CD4-positive, alpha-beta T cell (primary cell): ENCODE measurements around the gene TYROBP. TPM values are rescaled to one million over a fixed set of nuclear protein-coding genes. Genes with fewer than 3 reads are reported as not detected.

Source experiments
- ATAC-seq: fragments of 200-7000 bp; cut with Tn5 transposase; one replicate; pipeline ENCODE4 v1.10.0; 2022; ENCODE audit warnings: mild to moderate bottlenecking; ENCODE audit not compliant: poor library complexity
- CTCF ChIA-PET: fragments of 350-600 bp; sonication (Branson Sonifier 250); formaldehyde crosslinking; loops from one replicate; lab custom pipeline; 2021; ENCODE audit warnings: antibody characterized with exemption, inconsistent platforms; lab: Charles Lee
- POLR2A ChIA-PET: fragments of 350-600 bp; sonication (Branson Sonifier 250); formaldehyde crosslinking; loops from one replicate; lab custom pipeline; 2021; ENCODE audit warnings: antibody characterized with exemption, inconsistent platforms; lab: Charles Lee
- DNase-seq, 14 experiments: peaks; one replicate each; pipeline ENCODE4 v3.0.0-alpha.2; 2013 to 2020; ENCODE audit warnings: mixed read lengths in 2 of 14
- H3K27ac ChIP-seq, 2 donors: one replicate each; pipeline versions ENCODE4 v1.5.1 to v1.7.0; 2013; ENCODE audit warnings: low read length in 2 of 2, low read depth in 1 of 2, mild to moderate bottlenecking in 1 of 2
- H3K27me3 ChIP-seq, 2 experiments: 1 replicate in 1 of 2; 2 replicates in 1 of 2; pipeline versions ENCODE4 v1.6.1 to v1.7.0; 2013; ENCODE audit warnings: low read length in 2 of 2, control low read depth in 1 of 2, mild to moderate bottlenecking in 1 of 2, moderate library complexity in 1 of 2; ENCODE audit not compliant: insufficient read depth in 2 of 2, control insufficient read depth in 1 of 2
- H3K36me3 ChIP-seq: one replicate; pipeline ENCODE4 v1.6.1; 2013; ENCODE audit warnings: low read length, control low read depth; ENCODE audit not compliant: insufficient read depth
- H3K4me1 ChIP-seq: one replicate; pipeline ENCODE4 v1.6.1; 2013; ENCODE audit warnings: low read length, control low read depth; ENCODE audit not compliant: insufficient read depth
- H3K4me3 ChIP-seq: one replicate; pipeline ENCODE4 v1.5.1; 2013; ENCODE audit warnings: mild to moderate bottlenecking, low read length, moderate library complexity
- H3K9me3 ChIP-seq, 2 experiments: 1 replicate in 1 of 2; 2 replicates in 1 of 2; pipeline versions ENCODE4 v1.6.1 to v1.7.0; 2013; ENCODE audit warnings: low read length in 2 of 2, mild to moderate bottlenecking in 2 of 2, control low read depth in 1 of 2, moderate library complexity in 1 of 2; ENCODE audit not compliant: control insufficient read depth in 1 of 2, insufficient read depth in 1 of 2
- H3K27ac Mint-ChIP-seq: one replicate; pipeline ENCODE4 v1.8.0; 2020; ENCODE audit warnings: mixed read lengths
- H3K27me3 Mint-ChIP-seq: one replicate; pipeline ENCODE4 v1.8.0; 2021; ENCODE audit warnings: mixed read lengths
- H3K36me3 Mint-ChIP-seq: one replicate; pipeline ENCODE4 v1.8.0; 2021; ENCODE audit warnings: low read depth, mixed read lengths
- H3K4me1 Mint-ChIP-seq: one replicate; pipeline ENCODE4 v1.8.0; 2021; ENCODE audit warnings: low read depth, mixed read lengths
- H3K4me3 Mint-ChIP-seq: one replicate; pipeline ENCODE4 v1.8.0; 2020; ENCODE audit warnings: mild to moderate bottlenecking, mixed read lengths
- H3K9me3 Mint-ChIP-seq: one replicate; pipeline ENCODE4 v1.8.0; 2020; ENCODE audit warnings: mixed read lengths
- intact Hi-C, 2 experiments: fragments of 100-400 bp; cut with DNase I in 1 of 2; cut with micrococcal nuclease in 1 of 2; formaldehyde crosslinking; loops; one replicate each; pipeline versions ENCODE4 v1.15.1 to v1.9.0; 2023 to 2025; cut with DNase I, micrococcal nuclease
- total RNA-seq, 174 experiments: library from RNA in 2 of 174; stranded (reverse) in 2 of 174; gene quantifications; one replicate each; pipeline ENCODE4 v1.2.3 and lab custom pipeline; 2021 to 2026
- TF ChIP-seq, protein P1 (sequence below): fragments of 200-600 bp; IDR thresholded peaks from one replicate; pipeline ENCODE4 v1.8.0; 2022; ENCODE audit warnings: antibody characterized with exemption, mild to moderate bottlenecking

Gene TYROBP
- total RNA-seq, 2 experiments from 2014 or later = 6.0 to 7.6 TPM

DNA sequence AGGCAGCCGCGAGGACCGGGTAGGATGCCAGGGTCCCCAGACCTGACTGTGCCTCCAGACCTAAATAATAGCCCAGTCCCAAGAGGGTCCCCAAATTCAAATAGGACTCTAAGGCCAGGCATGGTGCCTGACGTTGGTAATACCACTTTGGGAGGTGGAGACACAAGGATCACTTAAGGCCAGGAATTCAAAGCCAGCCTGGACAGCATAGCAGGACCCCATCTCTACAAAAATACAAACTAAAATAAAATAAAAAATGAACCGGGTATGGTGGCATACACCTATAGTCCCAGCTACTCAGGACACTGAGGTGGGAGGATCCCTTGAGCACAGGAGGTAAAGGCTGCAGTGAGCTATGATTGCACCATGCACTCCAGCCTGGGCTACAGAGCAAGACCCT lies 45.1 kb downstream of the TYROBP start:
- Mint-ChIP-seq H3K4me1 (no peaks in the 10 kb centered on the region), H3K36me3 (no peaks in the 10 kb centered on the region), H3K4me3 (no peak overlapping the region), H3K9me3 (no peaks in the 10 kb centered on the region), H3K27me3 (peaks cover 79% of the 10 kb centered on the region), H3K27ac (no peak overlapping the region)
- peaks cover 10% of the 10 kb centered on the region for H3K4me1 ChIP-seq
- intact Hi-C loops = no loop called here
- H3K27me3 ChIP-seq = peaks cover 32 to 49% of the 10 kb centered on the region in 2 experiments
- H3K9me3 ChIP-seq = peaks cover 0 to 26% of the 10 kb centered on the region in 2 experiments
- POLR2A ChIA-PET = no interaction called here
- ATAC-seq (no peak), DNase-seq (no peak)
- TF ChIP-seq, protein P1, sequence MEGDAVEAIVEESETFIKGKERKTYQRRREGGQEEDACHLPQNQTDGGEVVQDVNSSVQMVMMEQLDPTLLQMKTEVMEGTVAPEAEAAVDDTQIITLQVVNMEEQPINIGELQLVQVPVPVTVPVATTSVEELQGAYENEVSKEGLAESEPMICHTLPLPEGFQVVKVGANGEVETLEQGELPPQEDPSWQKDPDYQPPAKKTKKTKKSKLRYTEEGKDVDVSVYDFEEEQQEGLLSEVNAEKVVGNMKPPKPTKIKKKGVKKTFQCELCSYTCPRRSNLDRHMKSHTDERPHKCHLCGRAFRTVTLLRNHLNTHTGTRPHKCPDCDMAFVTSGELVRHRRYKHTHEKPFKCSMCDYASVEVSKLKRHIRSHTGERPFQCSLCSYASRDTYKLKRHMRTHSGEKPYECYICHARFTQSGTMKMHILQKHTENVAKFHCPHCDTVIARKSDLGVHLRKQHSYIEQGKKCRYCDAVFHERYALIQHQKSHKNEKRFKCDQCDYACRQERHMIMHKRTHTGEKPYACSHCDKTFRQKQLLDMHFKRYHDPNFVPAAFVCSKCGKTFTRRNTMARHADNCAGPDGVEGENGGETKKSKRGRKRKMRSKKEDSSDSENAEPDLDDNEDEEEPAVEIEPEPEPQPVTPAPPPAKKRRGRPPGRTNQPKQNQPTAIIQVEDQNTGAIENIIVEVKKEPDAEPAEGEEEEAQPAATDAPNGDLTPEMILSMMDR = no peak
- H3K4me3 ChIP-seq = no peak overlapping the region
- CTCF ChIA-PET = no interaction called here
- H3K27ac ChIP-seq = no peak overlapping the region
- H3K36me3 ChIP-seq = no peaks in the 10 kb centered on the region

DNA sequence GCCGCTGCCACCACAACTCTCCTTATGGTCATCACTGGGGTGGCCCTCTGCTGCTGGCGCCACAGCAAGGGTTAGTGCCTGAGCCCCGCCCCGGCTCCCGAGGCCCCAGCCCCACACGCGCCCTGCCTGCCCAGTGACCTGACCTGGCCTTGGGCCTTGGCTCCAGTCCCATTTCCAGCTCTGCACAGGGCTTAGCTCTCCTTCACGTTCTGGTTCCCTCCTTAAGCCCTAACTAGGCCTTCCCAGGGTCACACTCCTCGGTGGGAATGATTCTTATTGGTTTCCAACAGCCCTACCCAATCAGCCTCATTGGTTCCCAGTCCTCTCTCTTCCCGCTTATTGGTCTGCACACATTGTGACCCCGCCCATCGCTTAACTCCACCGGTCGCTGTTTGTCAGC lies 45.6 kb downstream of the TYROBP start:
- Mint-ChIP-seq H3K4me3 (no peak overlapping the region), H3K9me3 (no peaks in the 10 kb centered on the region), H3K36me3 (no peaks in the 10 kb centered on the region), H3K27me3 (peaks cover 79% of the 10 kb centered on the region), H3K27ac (no peak overlapping the region), H3K4me1 (no peaks in the 10 kb centered on the region)
- POLR2A ChIA-PET = no interaction called here
- ATAC-seq (no peak), DNase-seq (no peak)
- peaks cover 8% of the 10 kb centered on the region for H3K4me1 ChIP-seq
- CTCF ChIA-PET = no interaction called here
- TF ChIP-seq, protein P1 = no peak
- no peaks in the 10 kb centered on the region for H3K36me3 ChIP-seq
- H3K27ac ChIP-seq = no peak overlapping the region
- H3K27me3 ChIP-seq = peaks cover 28 to 49% of the 10 kb centered on the region in 2 experiments
- H3K9me3 ChIP-seq = peaks cover 0 to 26% of the 10 kb centered on the region in 2 experiments
- intact Hi-C loops = no loop called here
- H3K4me3 ChIP-seq = no peak overlapping the region

DNA sequence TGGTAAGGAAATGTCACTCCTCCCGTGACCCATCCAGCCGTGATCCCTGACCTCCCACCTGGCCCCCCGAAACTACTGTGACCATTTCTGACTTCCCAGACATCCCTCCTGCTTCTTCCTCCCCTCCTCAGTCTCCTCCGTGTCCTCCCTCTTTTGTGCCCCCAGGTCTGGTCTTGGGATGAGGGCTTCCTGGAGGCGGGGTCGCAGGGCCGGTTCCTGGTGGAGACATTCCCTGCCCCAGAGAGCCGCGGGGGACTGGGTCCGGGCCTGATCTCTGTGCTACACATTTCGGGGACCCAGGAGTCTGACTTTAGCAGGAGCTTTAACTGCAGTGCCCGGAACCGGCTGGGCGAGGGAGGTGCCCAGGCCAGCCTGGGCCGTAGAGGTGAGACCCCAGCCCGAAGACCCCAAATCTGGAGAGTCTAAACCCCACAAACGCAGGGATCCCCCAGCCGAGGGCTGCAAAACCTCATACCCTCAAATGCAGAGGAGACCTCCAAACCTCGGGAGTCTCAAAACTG lies 46.4 kb downstream of the TYROBP start:
- no peaks in the 10 kb centered on the region for H3K9me3 Mint-ChIP-seq
- POLR2A ChIA-PET = no interaction called here
- intact Hi-C loops = no loop called here
- CTCF ChIA-PET = no interaction called here
- no peak overlapping the region for H3K4me3 Mint-ChIP-seq
- TF ChIP-seq, protein P1 = no peak
- H3K4me1 Mint-ChIP-seq = peaks cover 5% of the 10 kb centered on the region
- ATAC-seq (no peak), DNase-seq (no peak)
- H3K36me3 Mint-ChIP-seq = no peaks in the 10 kb centered on the region
- Histone ChIP-seq H3K36me3 (no peaks in the 10 kb centered on the region), H3K4me1 (peaks cover 15% of the 10 kb centered on the region), H3K4me3 (no peak overlapping the region), H3K9me3 (peaks cover 0 to 26% of the 10 kb centered on the region in 2 experiments), H3K27ac (no peak overlapping the region), H3K27me3 (peaks cover 36 to 48% of the 10 kb centered on the region in 2 experiments)
- H3K27me3 Mint-ChIP-seq = peaks cover 83% of the 10 kb centered on the region
- H3K27ac Mint-ChIP-seq = no peak overlapping the region
